SK-N-SH treated with all-trans-retinoic acid at 6 μM for 48 hours (cell line): ENCODE measurements around the gene GALNT1.

ENCODE experiments used
- ATAC-seq: fragments of 200-7000 bp; cut with Tn5 transposase; 3 replicates; pipeline ENCODE4 v1.9.1; 2020; ENCODE audit warnings: mild to moderate bottlenecking, moderate library complexity
- ARNTL ChIP-seq: fragments of 450-650 bp; formaldehyde crosslinking; IDR thresholded peaks from 2 replicates; pipeline ENCODE4 v1.5.0; 2020; ENCODE audit warnings: low read depth, mild to moderate bottlenecking, moderate library complexity, borderline replicate concordance
- BACH2 ChIP-seq: fragments of 250-450 bp; sonication (Bioruptor Pico); IDR thresholded peaks from 2 replicates; pipeline ENCODE4 v1.9.0; 2021; ENCODE audit warnings: mild to moderate bottlenecking, borderline replicate concordance
- CSRNP3 ChIP-seq: fragments of 250-450 bp; sonication (Bioruptor Pico); IDR thresholded peaks from 2 replicates; pipeline ENCODE4 v1.5.1; 2021; ENCODE audit warnings: mild to moderate bottlenecking, moderate library complexity
- ESRRG ChIP-seq: fragments of 250-450 bp; sonication (Bioruptor Pico); IDR thresholded peaks from 2 replicates; pipeline ENCODE4 v1.6.1; 2021; ENCODE audit warnings: mild to moderate bottlenecking
- ISL1 ChIP-seq: fragments of 250-450 bp; sonication (Bioruptor Pico); IDR thresholded peaks from 2 replicates; pipeline ENCODE4 v2.1.2; 2022; ENCODE audit warnings: mild to moderate bottlenecking, moderate library complexity
- OSR1 ChIP-seq: fragments of 250-450 bp; sonication (Bioruptor Pico); IDR thresholded peaks from 2 replicates; pipeline ENCODE4 v1.8.0; 2022; ENCODE audit warnings: moderate library complexity, mild to moderate bottlenecking, inconsistent platforms
- PATZ1 ChIP-seq: fragments of 250-450 bp; sonication (Bioruptor Pico); IDR thresholded peaks from 2 replicates; pipeline ENCODE4 v1.8.0; 2020; ENCODE audit warnings: mild to moderate bottlenecking, moderate library complexity, borderline replicate concordance
- PPARA ChIP-seq: fragments of 250-450 bp; sonication (Bioruptor Pico); IDR thresholded peaks from 2 replicates; pipeline ENCODE4 v1.5.0; 2020; ENCODE audit warnings: mild to moderate bottlenecking, borderline replicate concordance
- RARB ChIP-seq: fragments of 250-450 bp; sonication (Bioruptor Pico); IDR thresholded peaks from 2 replicates; pipeline ENCODE4 v1.8.0; 2021; ENCODE audit warnings: mild to moderate bottlenecking, moderate library complexity
- SNAI2 ChIP-seq: fragments of 250-450 bp; sonication (Bioruptor Pico); IDR thresholded peaks from 2 replicates; pipeline ENCODE4 v1.5.0; 2020; ENCODE audit warnings: mild to moderate bottlenecking, moderate library complexity
- TSHZ2 ChIP-seq: fragments of 250-450 bp; sonication (Bioruptor Pico); IDR thresholded peaks from 2 replicates; pipeline ENCODE4 v1.5.0; 2020; ENCODE audit warnings: mild to moderate bottlenecking, moderate library complexity
- ZC3H10 ChIP-seq: fragments of 250-450 bp; sonication (Bioruptor Pico); IDR thresholded peaks from 2 replicates; pipeline ENCODE4 v1.5.1; 2021; ENCODE audit warnings: mild to moderate bottlenecking, moderate library complexity
- ZNF8 ChIP-seq: fragments of 450-650 bp; formaldehyde crosslinking; IDR thresholded peaks from 2 replicates; pipeline ENCODE4 v1.5.0; 2020; ENCODE audit warnings: mild to moderate bottlenecking, moderate library complexity

GALNT1 gene

GRCh38 chr18:35755369-35755768 is 173.8 kb downstream of the GALNT1 start (continued):
- TF ChIP-seq ZC3H10: no peak

- TF ChIP-seq OSR1 (CRISPR knock-in tag): no peak
- no peak for TF ChIP-seq PPARA
- TF ChIP-seq BACH2 (CRISPR knock-in tag): no peak
- no peak for TF ChIP-seq PATZ1 (CRISPR knock-in tag)
- TF ChIP-seq ARNTL (CRISPR knock-in tag): no peak
- no peak for TF ChIP-seq SNAI2
- TF ChIP-seq ESRRG: no peak
- TF ChIP-seq TSHZ2 (CRISPR knock-in tag): no peak
- no peak for TF ChIP-seq ZC3H10
- no peak for TF ChIP-seq CSRNP3
- TF ChIP-seq ZNF8 (CRISPR knock-in tag): no peak
- no peak for TF ChIP-seq RARB (CRISPR knock-in tag)
- no peak for TF ChIP-seq ISL1
- TF ChIP-seq, all 23 proteins: peak for 0
- ATAC-seq: peak; percentile 93
Measured at GRCh38 chr18:35756506-35757117, 175.1 kb downstream of the GALNT1 start.
